ENCODE measurements around the gene GCN1.

GRCh38 chr12:120096671-120097202, 97.8 kb downstream of the GCN1 start:
- TF ChIP-seq BCL11A (IDR thresholded peaks at IDR 0.05; ENCODE audit: low read depth in 2 of 2, low read length in 2 of 2) (no peak), BRCA1 (IDR thresholded peaks at IDR 0.05; ENCODE audit: low read depth, low read length) (no peak), FOSL1 (IDR thresholded peaks at IDR 0.05; ENCODE audit: insufficient read depth, low read depth, low read length) (no peak), HDAC2 (IDR thresholded peaks at IDR 0.05; ENCODE audit: borderline replicate concordance in 1 of 2, low read depth in 2 of 2, low read length in 2 of 2) (no peak), POLR2A (IDR thresholded peaks at IDR 0.05; ENCODE audit: control extremely low read depth in 1 of 2, low read depth in 2 of 2, low read length in 2 of 2) (no peak), SIRT6 (IDR thresholded peaks at IDR 0.05; ENCODE audit: low read length) (no peak), ATF3 (IDR thresholded peaks at IDR 0.05; ENCODE audit: insufficient read depth, low read depth, low read length) (no peak), TAF1 (IDR thresholded peaks at IDR 0.05; ENCODE audit: low read depth, low read length) (no peak), SIN3A (conservative IDR thresholded peaks at IDR 0.05 in 1 of 2, IDR thresholded peaks at IDR 0.05 in 1 of 2; ENCODE audit: low read depth in 1 of 2, low read length in 2 of 2) (no peak)

Measured in H1 (cell line).